ENCODE results near the gene FAM43A.

DNA sequence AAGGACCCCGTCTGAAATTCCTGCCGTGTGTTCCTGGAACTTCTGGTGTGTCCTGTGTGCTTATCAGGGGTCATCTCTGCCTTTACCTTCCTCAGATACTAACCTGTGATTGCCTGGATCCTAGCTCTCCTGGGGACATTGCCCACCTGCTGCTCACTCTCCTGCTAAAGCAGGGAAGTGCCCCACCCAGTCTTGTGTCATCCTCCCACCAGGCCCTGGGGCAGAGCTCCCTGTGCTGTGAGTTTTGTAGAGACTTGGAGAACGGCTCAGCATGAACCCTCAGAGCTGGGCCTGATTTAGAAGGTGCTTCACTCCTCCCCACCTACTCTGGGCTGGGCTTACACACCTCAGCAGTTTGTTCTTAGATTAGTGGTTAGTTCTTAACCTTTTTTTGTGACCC, 48.6 kb upstream of the FAM43A start:
- TF ChIP-seq, protein P1, sequence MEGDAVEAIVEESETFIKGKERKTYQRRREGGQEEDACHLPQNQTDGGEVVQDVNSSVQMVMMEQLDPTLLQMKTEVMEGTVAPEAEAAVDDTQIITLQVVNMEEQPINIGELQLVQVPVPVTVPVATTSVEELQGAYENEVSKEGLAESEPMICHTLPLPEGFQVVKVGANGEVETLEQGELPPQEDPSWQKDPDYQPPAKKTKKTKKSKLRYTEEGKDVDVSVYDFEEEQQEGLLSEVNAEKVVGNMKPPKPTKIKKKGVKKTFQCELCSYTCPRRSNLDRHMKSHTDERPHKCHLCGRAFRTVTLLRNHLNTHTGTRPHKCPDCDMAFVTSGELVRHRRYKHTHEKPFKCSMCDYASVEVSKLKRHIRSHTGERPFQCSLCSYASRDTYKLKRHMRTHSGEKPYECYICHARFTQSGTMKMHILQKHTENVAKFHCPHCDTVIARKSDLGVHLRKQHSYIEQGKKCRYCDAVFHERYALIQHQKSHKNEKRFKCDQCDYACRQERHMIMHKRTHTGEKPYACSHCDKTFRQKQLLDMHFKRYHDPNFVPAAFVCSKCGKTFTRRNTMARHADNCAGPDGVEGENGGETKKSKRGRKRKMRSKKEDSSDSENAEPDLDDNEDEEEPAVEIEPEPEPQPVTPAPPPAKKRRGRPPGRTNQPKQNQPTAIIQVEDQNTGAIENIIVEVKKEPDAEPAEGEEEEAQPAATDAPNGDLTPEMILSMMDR (IDR thresholded peaks at IDR 0.05; ENCODE audit: poor library complexity): no peak
- TF ChIP-seq EZH2 (IDR thresholded peaks at IDR 0.05; ENCODE audit: borderline replicate concordance) (no peak), EZH2phosphoT487 (IDR thresholded peaks at IDR 0.05; ENCODE audit: low read depth, severe bottlenecking, unreplicated experiment) (no peak)

Measured in hepatocyte (in vitro differentiated cells).